Nucleus accumbens (tissue), 56 donors: ENCODE data around the gene TEX261.
"Not testable (repeated sequence)": the region's sequence is repeated elsewhere in the genome, so short reads cannot be mapped to it uniquely, and the experiment has no call there.

Experiments used
- DNase-seq, 56 donors: peaks; one replicate each; lab custom pipeline; 2025; lab: John Stamatoyannopoulos, UW

Gene TEX261

GRCh38 chr2:70994699-70995425 lies at the start of gene TEX261:
Gene TEX261 (minus strand): TSS chr2:70994873. CDS start chr2:70994757, 116 bp downstream.
- DNase-seq: peak; percentile 19 to 90 (median 76)

DNA sequence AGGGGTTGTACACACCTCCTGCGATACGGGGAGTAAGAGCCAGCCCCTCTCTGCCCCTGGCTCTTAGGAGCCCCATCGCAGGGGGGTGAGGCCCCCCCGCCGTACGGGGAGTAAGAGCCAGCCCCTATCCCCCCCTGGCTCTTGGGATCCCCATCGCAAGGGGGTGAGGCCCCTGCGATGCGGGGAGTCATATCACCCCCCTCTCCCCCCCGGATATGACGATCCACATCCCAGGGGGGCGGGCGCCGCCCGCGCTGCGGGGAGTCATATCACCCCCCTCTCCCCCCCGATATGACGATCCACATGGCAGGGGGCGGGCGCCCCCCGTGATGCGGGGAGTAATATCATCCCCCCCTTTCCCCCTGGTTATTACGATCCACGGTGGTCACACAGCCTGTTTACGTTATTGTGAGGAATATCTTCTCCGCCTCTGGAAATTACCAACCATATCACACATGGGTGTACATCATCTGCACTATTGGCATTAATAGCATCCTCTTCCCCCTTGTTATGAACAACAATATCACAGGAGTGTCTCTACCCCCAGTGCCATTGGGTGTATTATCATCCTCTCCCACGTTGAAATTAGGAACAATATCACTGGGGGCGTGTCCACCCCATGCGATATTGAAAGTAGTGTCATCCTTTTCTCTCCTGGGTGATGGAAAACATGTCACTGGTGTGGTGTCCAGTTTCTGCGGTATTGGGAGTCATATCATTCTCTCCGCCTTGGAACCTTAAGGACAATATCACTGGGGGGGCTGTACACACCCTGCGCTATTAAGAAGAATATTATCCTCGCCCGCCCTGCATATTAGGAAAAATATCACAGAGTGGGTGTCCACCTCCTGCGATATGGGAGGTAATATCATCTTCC lies 49.1 kb upstream of the TEX261 start:
- no peak for DNase-seq

GRCh38 chr2:71042287-71042686 lies 47.6 kb upstream of the TEX261 start:
- DNase-seq: no peak

DNA sequence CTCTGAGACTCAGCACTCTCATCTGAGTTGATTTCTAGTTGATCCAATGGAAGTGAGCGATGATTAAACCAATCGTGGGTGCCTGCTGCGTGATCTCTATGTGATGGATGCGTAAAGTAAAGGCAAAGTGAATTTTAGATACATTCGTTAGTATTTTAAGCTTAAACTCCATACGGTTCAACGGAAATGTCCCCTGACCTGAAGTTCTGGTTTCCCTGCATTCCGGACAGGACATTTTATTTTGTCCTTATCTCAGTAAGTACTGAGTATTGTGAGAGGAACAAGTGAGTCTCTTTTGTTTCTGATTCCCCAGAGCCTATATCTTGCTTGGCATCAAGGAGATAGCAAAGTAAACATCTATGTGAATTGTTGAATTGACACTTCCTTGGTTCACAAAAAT lies 41.6 kb upstream of the TEX261 start:
- DNase-seq: not testable (repeated sequence)

DNA sequence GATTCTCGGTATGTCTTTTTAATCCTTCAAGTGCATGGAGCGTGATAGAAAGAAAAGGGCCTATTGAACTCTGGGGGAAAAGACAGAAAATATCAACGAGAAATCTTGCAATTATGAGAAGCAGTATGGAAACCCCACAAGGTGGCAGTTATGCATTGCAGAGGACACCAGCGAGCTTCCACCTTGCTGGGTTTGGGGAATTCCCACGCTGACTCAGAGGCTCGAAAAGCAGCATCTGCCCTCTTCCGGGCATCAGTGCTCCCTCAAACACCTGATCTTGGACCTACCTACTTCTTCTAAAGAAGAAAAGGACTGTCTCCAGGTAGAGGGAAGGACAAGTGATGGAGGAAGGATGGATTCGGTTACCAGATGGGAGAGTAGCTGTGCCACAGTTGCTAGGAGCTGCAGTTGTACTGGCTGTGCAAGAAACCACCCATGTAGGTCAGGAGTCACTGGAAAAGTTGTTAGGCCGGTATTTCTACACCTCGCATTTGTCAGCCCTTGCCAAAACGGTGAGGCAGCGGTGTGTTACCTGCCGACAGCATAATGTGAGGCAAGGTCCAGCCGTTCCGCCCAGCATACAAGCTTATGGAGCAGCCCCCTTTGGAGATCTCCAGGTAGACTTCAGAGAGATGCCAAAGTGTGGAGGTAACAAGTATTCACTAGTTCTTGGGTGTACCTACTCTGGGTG lies 29.0 kb upstream of the TEX261 start:
- DNase-seq: not testable (repeated sequence)

- not testable (repeated sequence) for DNase-seq
Measured at GRCh38 chr2:71021394-71021793, 26.7 kb upstream of the TEX261 start.

- DNase-seq: not testable (repeated sequence)
Measured at GRCh38 chr2:71019989-71020388, 25.3 kb upstream of the TEX261 start.

DNA sequence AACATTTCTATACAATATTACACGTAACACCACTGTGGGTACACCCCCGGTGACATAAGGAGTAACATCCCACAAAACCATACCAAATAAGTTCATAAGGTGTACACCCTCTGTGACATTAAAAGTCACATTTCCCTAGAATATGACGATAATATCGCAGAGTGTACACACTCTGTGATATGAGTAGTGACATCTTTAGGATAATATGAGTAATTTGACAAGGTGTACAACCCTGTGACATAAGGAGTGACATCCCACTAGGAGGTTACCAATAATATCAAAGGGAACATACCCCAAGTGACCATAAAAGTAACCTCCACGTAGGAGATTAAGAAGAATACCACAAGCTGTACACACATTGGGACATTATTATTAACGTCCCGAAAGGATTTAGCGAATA lies 24.0 kb upstream of the TEX261 start:
- DNase-seq: no peak

GRCh38 chr2:71011786-71012185 lies 17.1 kb upstream of the TEX261 start:
- not testable (repeated sequence) for DNase-seq

DNA sequence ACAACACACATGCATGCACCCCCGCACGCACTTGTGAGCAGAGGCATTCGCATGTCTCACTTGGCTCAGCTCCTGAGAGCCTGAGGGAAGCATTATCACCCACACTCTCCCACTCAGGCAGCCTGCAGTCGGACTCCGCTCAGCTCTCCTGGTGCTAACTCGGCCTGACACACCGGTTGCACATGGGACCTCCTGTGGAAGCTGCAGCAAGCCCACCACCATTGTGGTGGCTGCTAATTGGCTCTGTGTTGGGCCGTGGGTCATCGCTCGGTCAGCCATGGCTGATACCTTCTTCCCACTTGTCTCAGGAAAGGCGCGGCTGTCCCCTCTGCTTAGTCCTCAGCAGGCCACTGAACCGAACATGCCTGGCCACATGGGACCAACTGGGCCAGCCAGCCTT lies 13.7 kb upstream of the TEX261 start:
- DNase-seq: no peak

DNA sequence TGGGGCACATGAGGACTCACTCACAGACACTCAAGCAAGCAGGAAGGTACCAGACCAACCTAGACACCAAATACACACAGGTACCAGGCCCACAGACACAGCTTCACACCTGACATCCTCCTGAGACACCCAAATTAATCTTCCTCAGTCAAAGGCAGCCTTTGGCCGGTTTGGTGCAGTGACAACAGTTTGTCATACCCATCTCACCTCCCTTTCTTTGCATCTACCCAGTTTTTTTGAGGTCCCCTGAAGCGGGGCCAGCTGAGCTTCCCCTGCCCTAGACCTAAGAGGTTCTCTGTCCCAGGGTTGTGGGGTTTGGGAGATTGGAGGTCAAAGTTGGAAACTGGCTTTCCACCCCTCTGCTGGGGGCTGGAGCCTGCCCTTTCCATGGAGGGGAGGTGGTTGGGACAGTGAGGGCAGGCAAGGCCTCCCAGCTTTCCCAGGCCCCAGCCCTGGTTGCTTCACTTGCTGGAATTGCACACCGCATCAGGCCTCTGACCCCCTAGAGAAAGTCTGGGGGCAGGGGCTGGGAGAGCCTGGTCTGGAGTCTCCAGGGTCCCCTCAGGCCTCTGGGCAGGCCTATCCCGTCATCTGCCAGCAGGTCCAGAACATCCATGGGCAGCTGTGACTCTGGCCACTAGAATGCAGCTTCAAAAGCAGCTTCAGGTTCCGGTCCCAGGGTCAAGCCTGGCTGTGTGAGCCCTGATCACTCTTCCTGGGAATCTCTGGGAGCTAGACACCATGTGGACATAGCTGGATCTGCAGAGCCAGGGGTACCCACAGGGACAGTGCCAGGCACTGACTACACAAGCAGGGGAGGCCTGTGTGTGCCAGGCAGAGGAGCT lies 12.5 kb upstream of the TEX261 start:
- DNase-seq: no peak

DNA sequence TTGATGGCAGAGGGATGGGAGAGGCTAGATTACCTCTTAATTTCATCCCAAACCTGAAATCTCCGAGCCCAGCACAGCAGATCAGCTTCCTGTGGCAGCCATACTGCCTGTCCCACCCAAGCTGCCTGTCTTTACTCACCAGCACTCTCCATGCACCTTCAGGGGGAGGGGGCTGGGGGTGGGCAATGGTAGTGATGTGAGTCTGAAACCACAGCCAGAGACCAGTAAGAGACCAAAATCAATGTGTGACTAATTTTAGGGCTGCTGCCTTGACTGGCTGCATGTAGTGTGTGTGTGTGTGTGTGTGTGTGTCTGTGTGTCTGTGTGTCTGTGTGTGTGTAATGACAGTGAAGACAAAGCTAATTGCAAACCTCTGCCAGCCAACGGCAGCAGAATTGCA lies 11.7 kb upstream of the TEX261 start:
- DNase-seq: no peak

- DNase-seq: no peak
Measured at GRCh38 chr2:71005271-71006202, 10.9 kb upstream of the TEX261 start.

DNA sequence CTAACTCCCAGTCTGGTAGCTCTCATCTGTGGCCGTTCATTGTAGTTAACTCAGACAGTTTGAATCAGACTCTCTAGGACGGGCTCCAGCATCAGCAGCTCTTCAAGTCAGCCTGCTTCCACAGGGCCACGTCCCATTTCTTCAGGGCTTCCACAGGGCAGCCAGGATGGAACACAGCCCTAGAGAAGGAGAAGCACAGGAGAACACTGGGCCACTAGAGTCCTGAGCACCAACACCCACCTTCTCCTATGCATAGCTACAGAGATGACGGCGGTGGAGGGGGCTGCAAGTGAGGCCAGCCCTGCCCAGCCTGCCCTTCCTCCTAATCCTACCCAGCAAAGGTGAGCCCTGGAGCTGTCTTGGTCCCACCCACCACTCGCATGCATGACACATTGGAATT lies 10.2 kb upstream of the TEX261 start:
- no peak for DNase-seq

DNA sequence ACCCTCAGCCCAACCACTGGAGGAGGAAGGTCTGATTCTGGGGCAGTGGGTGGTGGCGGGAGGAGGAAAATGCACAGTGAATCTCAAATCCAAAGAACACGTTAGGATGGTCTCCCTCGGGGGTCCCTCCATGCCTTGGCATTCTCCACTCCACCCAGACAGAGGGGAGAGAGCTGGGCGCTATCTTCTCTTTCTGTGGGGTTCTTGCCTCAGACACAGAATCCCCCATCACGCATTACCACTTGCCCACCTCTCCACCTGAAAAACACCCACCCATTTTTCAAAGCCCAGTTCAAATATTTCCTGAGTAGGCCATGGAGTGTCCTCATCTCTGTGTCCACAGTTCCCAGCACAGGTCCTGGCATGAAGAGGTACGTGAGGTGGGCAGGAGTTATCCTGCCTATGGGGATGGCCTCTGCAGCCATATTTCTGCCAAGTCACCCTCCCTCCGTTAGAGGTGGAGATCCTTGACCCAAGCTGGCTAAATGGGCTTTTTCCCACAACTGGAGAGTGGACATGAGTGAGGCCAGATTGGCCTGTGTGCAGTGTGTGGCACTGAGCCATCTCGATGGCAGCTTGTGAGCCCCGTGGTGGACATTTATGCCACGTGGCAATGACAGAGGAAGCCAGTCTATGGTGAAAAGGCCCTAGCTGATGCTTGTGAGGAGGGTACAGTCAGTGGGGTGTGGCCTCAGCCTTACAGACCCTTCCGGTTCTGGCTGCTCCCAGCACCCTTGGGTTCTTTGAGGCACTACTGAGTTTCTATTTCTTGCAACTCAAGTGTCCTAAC lies 9.5 kb upstream of the TEX261 start:
- DNase-seq: no peak

- no peak for DNase-seq
Measured at GRCh38 chr2:71003396-71003795, 8.7 kb upstream of the TEX261 start.

- DNase-seq: no peak
Measured at GRCh38 chr2:71001981-71002570, 7.4 kb upstream of the TEX261 start.

- DNase-seq: no peak
Measured at GRCh38 chr2:71001592-71001927, 6.9 kb upstream of the TEX261 start.
